NCI-H82 treated with DMSO at 0.1 percent for 48 hours (cell line): ENCODE data around the gene CATSPERZ.
"Not testable (repeated sequence)": the region's sequence is repeated elsewhere in the genome, so short reads cannot be mapped to it uniquely, and the experiment has no call there.

Source experiments
- DNase-seq: peaks from one replicate; lab custom pipeline; 2025; ENCODE audit not compliant: unreplicated experiment; lab: John Stamatoyannopoulos, UW

CATSPERZ gene

DNA sequence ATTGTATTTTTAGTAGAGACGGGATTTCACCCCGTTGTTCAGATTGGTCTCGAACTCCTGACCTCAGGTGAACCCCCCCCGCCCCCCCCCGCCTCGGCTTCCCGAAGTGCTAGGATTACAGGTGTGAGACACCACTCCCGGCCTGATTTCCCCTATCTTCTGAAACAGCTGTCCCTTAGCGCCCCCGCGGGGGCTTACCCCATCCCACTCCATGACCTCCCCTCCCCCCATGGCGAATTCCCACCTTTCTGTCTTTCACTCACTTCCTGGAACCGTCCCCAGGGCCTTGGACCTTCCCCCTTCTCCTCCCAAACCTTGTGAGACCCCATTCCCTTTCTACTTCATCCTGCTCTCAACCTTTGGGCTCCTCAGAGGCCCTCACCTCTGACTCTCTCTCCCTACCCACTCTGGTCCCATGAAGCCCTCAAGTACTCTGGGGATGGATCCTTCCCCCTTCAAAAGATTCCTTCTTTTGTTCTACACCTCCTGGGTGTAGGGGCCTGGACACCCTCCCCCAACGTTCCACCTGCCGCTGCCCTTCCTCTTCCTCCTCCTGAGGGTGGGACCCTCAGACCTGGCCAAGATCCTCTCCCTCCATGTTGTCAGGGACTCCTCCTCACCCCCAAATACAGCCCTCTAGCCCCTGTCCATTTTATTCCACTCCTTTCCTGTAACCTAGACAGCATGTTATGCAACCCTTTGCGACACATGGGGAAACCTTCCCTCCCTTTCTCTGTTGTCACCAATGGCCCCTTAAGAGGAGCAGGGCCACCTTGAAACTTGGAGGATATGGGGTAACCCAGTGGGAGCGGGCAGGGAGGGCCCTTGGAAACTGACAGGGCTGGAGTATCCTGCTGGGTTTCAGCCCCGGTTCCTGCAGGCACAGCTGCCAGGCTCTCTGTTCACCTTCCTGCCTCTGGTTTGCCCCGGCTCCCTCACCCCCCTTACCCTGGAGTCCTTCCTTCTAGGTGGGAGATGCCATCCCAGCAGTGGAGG lies 18.9 kb downstream of the CATSPERZ start:
- no peak for DNase-seq

DNA sequence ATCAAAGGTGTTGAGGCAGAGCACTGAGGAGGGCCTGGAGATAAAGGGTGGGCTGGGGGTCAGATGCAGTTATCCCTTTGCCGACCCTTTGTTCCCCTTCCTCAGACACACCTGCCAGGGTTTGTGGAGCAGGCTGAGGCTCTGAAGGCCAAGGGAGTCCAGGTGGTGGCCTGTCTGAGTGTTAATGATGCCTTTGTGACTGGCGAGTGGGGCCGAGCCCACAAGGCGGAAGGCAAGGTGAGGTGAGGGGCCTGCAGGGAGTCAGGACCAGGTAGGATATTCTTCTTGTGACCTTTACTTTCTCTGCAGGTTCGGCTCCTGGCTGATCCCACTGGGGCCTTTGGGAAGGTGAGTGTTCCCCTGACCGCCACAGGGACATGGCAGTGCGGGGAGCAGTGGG lies 20.4 kb downstream of the CATSPERZ start:
- DNase-seq: no peak

DNA sequence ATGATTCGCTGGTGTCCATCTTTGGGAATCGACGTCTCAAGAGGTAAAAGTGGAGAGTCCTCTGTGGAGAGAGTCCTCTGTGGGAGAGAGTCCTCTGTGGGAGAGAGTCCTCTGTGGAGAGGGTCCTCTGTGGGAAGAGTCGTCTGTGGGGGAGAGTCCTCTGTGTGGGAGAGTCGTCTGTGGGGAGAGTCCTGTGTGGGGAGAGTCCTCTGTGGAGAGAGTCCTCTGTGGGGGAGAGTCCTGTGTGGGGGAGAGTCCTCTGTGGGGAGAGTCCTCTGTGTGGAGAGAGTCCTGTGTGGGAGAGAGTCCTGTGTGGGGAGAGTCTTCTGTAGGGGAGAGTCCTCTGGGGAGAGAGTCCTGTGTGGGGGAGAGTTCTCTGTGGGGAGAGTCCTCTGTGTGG lies 20.9 kb downstream of the CATSPERZ start:
- no peak for DNase-seq

DNA sequence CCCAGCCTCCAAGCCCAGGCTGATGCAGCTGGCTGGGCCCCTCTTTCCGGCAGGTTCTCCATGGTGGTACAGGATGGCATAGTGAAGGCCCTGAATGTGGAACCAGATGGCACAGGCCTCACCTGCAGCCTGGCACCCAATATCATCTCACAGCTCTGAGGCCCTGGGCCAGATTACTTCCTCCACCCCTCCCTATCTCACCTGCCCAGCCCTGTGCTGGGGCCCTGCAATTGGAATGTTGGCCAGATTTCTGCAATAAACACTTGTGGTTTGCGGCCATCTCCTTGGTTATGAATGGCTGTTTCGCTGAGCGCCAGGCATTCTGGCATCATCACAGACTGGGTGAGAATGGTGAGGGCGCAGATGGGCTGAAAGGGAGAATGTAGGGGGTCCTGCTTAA lies 21.4 kb downstream of the CATSPERZ start:
- DNase-seq: no peak

DNA sequence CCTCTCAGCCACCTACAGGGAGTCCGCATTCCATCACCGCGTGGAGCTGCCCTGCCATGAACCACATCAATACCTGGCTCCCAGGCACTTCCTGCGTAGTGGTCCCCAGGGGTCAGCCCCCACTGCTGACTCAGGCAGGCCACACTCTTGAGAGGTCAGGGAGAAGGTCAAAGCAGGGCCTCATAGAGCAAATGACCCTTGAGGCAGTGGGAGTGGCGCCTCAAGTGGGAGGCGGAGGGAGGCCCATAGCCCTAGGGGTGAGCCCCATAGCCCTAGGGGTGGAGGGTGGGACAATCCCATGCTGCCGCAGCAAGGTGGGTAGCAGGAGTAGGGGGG lies 22.7 kb downstream of the CATSPERZ start:
- DNase-seq: no peak

DNA sequence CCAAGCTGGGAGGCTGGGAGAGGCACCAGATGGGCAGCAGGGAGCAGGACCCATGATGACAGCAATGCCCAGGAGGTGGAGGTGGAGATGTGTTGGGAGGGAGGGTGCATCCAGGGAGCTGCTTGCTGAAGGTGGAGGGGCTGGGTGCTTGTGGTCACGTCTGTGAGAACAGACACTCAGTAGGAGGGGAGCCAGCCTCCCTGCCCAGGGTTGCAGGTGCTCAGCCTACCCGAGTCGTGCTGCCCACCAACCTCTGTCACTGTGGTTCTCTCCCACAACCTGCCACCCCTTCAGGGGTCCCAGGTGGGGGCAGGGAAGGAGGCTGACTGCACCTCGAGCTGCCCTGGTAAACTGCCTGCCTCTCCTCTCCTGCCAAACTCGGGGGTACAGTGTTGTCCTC lies 23.2 kb downstream of the CATSPERZ start:
- no peak for DNase-seq

DNA sequence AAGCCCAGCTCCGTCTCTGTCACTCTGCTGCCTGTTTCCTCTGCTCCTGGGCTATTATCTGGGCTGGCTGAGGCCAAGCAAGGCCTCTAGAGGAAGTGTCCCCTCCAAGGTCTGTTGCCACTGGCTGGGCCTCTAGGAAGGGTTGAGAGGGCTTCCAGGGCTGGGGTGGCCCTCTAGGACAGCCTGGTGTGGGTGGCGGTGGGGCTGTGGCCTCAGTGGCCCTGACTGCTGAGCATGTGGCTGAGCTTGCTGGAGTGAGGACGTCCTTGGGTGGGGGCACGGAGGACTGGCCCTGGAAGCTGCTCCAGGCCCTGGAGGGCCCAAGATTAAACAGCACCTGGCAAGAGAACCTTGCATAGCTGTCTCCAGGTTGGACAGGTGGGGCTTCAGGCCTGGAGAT lies 23.8 kb downstream of the CATSPERZ start:
- DNase-seq: not testable (repeated sequence)

DNA sequence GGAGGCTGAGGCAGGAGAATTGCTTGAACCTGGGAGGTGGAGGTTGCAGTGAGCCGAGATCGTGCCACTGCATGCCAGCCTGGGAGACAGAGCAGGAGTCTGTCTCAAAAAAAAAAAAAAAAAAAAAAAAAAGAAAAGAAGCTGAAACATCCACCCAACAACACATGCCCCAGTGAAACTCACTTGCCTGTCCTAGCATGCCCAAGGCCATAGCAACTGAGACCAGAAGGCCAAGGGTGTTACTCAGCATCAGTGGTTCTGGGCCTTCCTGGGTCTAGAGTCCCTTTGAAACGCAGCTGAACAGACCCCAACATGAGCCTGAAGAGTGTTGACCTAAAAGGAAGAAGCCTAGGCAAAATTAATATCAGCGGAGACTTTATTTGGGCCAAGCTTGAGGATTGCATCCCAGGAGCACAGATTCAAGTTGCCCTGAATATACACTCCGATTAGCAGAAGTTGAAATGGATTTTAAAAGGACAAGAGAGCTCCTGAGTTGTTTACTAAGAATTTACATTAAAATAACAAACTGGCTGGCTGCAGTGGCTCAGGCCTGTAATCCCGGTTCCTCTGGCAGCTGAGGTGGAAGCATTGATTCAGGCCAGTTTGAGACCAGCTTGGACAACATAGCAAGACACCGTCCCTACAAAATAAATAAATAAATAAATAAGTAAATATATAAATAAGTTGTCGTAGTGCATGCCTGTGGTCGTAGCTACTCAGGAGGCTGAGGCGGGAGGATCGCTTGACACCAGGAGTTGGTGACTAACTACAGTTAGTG lies 24.7 kb downstream of the CATSPERZ start:
- no peak for DNase-seq

DNA sequence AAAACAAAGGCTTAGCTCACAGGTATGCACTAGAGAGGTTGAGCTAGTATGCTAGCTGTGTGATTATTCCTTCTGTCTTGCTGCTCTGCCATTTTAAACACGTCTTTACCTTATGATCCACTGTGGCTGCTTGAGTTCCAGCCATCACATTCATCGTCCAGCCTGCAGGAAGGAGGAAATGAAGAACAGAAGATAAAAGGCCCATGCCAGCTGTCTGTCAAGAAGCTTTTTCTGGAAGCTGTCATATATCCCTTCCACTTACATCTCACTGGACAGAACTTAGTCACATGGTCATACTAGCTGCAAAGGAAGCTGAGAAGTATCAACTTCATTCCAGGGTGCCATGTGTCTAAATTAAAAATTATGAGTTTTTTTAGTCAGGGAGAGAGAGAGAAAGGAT lies 27.2 kb downstream of the CATSPERZ start:
- no peak for DNase-seq

DNA sequence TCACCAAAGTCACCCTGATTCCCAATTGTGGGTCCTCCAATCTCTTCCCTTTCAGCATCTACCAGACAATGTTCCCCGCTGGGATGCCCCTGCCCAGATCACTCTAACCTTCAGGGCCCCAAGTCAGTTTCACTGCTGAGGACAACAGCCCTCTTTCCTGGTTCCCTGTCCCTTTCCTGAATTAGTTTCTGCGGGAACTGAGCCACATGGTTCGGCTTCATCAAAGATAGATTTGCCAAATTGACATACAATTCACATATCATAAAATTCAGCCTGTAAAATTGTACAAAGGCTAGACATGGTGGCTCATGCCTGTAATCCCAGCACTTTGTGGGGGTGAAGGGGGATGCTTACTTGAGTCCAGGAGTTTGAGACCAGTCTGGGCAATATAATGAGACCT lies 27.8 kb downstream of the CATSPERZ start:
- no peak for DNase-seq

DNA sequence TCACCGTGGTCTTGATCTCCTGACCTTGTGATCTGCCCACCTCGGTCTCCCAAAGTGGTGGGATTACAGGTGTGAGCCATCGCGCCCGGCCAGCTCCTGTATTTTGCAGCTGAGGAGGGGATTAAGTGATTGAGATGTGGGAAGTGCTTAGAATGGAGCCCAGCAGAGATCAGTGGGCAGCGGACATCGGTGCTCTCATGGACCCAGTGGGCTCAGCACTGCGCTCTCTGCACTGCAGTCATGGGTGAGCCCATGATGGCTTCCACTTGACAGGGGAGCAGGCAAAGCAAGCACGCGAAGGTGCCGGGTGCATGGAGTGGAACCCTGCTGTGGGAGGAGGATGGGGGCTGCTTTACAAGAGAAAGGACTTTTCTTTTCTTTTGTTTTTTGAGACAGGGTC lies 30.7 kb downstream of the CATSPERZ start:
- DNase-seq: no peak

DNA sequence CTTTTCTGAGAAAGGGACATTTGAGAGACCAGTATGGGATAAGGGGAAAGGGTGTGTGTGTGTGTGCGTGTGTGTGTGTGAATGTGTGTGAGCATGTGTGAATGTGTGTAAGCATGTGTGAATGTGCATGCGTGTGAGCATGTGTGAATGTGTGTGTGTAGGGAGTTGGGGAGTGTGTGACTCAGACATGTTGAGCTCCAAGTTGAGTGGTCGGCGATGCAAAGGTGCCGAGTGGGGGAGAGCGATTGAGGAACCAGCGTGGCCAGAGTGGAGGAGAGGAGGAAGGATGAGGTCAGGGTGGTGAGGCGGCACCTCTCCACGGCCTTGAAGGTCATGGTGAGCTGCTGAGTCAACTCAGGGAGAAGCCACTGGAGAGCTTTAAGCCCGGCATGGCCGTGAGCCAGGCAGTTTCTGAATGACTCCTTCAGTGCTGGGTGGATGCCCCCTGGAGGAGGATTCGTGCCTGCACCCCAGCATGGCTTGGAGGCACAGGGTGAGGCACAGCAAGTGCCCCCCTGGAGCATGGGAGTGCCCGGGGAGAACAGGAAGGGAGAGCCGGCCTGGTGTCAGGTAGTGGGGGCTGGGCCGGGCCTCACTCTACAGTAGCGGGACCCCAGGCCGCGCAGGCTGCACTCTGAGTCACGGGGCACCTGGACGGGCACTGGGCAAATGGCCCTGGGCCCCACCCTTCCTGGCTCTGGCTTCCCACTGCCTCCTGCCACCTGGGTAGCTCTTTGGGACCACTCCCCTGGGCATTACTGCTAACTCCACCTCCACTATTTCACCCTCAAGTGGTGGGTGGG lies 31.6 kb downstream of the CATSPERZ start:
- no peak for DNase-seq

DNA sequence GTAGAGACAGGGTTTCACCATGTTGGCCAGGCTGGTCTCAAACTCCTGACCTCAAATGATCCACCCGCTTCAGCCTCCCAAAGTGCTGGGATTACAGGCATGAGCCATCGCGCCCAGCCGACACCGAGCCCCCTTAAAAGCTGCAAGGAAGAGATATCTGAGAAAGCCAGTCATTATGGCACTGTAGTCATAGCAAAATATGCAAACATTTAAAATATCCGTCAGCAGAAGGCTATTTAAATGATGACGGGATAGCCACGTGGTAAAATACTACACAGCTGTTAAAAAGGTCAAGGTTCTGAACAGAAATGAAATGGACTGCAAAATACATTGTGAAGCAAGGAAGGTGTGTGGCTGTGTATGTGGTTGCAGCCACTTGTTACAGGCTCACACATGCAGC lies 33.4 kb downstream of the CATSPERZ start:
- DNase-seq: no peak

DNA sequence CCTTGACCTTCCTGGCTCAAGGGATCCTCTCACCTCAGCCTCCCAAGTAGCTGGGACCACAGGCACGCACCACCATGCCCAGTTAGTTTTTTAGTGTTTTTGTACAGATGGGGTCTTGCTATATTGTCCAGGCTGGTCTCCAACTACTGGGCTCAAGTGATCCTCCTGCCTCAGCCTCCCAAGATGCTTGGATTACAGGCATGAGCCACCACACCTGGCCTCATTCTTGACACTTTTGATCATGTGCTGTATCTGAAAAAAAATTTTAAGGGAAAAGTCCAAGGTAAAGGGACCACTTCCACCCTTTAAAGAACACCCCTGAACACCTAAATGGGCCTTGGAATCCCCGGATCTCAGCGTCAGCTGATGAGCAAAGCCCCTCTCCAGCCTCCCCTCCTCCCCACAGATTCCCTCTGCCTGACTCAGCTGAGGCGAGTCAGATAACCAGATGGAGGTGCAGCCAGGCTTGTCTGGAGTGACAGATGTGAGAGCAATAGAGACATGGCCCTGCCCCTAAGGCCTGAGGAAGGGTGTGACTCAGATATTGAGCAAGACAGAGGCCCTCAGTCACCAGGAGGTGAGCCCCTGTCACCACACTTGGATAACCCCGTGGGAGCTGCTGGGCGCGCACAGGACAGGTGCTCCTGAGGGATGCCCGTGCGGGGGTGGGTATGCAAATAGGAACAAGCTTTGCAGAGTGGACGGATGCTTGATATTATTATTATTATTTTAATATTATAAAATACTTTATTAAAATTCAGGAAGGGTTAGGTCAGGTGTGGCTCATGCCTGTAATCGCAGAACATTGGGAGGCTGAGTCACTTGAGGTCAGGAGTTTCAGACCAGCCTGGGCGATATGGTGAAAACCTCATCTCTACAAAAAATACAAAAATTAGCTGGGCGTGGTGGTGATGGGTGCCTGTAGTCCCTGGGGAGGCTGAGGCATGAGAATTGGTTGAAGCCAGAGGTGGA lies 34.9 kb downstream of the CATSPERZ start:
- peak; percentile 94 for DNase-seq

DNA sequence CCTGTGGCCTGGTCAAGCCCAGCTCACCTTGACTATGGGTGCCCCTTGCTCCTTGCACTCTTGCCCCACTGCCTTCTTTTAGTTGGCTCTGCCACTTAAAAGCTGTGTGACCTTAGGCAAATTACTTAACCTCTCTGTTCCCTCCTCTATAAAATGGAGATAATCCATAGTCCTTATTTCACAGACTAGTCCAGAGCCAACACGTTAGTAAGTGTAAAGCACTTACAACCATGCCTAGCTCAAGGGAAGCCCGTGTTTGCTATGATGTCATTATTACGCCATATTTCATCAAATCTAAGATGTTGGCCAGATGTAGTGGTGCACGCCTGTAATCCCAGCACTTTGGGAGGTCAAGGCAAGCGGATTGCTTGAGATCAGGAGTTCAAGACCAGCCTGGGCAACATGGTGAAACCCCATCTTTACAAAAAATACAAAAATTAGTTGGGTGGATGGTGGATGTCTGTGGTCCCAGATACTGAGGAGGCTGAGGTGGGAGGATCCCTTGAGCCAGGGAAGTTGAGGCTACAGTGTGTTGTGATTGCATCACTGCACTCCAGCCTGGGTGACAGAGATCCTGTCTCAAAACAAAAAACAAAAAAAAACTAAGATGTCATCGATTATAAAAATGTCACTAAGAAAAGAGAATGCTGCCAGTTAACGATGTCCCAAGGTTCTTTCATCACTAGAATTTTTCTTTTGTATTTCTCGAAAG lies 37.5 kb downstream of the CATSPERZ start:
- DNase-seq: no peak

DNA sequence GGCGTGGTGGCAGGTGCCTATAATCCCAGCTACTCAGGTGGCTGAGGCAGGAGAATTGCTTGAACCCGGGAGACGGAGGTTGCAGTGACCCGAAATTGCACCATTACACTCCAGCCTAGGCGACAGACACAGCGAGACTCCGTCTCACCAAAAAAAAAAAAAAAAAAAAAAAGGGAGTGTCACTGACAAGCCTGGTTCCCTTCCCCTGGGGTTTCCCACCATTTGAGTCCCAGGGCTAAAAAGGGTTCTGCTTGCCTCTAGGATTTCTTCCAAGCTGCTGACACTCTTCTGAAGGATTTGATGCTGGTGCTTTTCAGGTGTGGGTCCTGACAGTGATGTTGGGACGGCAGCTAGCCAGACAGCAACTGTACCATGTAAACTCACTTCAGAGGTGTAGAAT lies 38.6 kb downstream of the CATSPERZ start:
- DNase-seq: no peak

DNA sequence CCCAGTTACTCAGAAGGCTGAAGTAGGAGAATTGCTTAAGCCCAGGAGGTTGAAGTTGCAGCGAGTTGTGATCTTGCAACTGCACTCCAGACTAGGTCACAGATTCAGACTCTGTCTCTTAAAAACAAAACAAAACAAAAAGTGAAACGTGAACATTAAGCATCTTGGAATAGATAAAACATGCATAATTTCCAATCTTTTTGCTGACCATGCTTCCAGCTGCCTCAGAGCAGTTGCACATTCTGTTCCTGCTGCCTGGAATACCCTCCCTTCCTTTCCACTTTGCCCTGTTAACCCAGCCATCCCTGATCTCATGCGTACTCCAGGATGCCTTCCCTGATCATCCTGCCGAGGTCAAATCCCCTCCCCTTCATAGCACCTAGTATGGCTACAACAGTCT lies 39.1 kb downstream of the CATSPERZ start:
- DNase-seq: no peak

DNA sequence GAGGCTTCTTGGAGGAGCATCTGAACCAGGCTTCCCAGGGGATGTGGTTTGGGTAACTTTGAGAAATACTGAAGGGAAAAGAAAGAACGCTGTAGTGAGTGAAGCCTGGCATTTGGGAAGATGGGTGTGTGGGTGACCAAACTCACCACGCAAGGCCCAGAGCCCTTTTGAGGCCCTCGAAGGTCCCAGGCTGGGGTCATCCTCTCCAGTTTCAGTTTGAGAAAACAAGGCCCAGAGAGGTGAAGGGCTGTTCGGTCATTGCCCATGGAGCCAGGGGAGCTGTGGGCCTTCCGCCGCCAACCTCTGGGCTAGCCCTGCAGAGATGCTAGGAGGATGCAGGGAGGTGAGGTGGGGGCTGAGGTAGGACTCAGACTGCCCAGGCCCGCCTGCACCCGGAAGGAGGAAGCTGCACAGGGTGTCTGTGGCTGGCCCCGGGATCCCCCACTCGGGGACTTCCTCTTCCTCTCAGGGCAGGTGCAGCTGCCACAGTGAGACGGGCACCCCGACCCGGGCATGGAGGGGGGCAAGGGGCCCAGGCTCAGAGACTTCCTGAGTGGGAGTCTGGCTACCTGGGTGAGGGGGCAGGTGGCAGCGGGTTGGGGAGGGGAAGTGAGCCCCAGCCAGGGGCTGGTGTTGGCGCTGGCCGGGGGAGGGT lies 39.7 kb downstream of the CATSPERZ start, which contains the start of gene CCDC88B:
Gene CCDC88B, plus strand, starts transcription at position 451 of the 655 bp plus-strand sequence. Its CDS starts 63 bp downstream, at position 514.
- no peak for DNase-seq
